Measurements from ENCODE around the gene TENT4A.

GRCh38 chr5:6710551-6711318, 2.5 kb upstream of the TENT4A start:
- TF ChIP-seq POLR2A (IDR thresholded peaks at IDR 0.05) (no peak), CTCF (IDR thresholded peaks at IDR 0.05) (no peak)

Data from right lobe of liver (tissue), 4 donors.